ENCODE data around the gene SHC3.

Gene SHC3

DNA sequence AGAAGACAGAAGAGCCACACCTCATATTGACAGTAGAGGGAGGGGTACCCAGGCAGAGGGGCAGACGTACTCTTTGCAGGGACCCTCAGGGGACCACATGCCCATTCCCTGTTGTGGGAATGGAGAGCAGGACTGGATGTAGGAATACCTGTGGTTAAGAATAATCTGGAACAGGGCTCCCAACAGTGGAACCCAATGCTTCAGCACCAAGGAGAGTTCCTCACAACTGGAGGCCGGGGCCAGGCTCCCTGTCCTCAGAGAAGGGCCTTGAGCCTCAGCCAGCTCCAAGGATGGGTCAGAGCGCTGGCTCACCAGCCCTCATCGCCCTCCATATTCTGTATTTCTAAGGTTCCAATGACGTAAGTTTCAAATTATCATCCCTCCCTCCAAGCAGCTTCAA lies 7.4 kb upstream of the SHC3 start:
- no peak for DNase-seq

DNA sequence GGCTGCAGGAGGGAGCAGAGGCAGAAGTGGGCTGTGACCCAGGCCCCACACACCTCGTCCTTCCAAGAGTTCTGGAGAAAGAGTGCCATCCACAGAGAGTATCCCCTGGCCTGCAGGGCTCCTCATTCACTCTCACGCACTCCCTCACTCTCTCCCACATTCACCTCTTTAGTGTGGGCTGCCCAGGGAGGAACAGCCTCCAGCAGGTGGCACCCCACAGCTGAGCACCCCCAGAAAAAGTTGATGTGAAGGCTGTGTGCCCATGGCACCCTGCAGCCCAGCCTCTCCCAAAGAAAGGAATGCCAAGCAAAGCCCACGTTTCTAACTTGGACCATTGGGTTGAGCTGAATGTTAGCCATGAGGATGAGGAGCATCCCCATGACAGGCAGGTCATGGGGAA lies 4.5 kb upstream of the SHC3 start:
- no peak for DNase-seq

DNA sequence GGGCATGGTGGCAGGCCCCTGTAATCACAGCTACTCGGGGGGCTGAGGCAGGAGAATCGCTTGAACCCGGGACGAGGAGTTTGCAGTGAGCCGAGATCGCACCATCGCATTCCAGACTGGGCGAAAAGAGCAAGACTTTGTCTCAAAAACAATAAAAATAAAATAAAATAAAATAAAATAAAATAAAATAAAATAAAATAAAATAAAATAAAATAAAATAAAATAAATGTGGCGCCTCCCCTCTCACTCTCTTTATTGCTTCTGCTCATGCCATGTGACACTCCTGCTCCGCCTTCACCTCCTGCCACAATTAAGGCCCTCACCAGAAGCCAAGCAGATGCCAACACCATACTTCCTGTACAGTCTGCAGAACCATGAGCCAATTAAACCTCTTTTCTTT lies 3.8 kb upstream of the SHC3 start:
- no peak for DNase-seq

DNA sequence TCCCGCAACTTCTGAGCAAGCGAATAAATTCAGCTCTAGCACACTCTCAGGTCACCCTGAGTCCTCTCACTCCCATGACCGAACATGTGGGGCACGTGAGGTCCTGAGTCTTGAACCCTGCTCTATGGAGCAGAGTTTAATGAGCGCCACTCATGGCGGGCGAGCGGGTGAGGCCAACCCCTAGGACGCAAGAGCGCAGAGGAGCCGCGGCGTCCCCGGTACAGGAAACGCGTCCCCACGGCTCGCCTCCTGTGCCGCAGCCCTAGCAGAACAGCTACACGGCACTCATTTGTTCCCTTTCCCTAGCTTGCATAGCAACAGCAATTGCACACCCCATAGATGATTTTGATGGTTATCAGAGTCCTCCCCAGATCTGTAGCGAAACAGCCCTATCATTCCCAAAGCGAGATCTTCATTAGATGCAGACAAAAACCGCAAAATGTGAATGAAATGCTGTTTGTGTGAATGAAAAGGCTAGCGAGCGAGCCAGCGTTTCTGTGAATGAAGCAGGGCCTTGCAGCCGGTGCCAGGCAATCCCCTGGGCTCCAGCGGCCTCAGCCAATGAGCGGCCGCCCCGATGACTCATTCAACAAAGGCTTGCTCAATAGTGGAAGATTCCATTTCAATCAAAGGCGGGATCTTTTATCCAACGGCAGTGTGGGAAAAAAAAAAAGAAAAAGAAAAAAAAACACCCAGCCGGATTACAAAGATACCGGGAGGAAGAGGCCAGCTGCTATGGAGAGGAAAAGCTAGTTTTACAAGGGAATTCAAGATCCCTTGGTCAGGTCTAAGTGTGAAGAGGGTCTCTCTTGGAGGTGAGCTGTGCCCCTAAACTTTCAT lies 1.5 kb upstream of the SHC3 start:
- peak; percentile 87 for DNase-seq

DNA sequence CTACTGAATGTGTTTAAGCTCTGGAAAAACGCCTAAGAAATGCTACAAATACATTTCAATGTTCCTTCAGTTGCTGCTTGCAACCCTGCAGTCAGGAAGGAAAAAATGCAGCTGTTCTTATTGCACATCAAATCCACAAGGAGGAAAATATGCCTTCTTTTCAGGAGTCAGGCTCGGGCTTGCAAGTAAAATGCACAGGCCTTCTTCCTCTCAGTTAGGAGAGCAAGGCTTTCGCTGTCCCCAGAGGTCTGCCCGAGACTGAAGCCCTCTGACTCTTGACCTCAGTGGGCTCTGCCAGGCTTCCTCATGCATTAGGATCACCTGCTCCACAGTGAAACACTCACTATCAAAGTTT lies 899 bp upstream of the SHC3 start:
- DNase-seq = no peak

DNA sequence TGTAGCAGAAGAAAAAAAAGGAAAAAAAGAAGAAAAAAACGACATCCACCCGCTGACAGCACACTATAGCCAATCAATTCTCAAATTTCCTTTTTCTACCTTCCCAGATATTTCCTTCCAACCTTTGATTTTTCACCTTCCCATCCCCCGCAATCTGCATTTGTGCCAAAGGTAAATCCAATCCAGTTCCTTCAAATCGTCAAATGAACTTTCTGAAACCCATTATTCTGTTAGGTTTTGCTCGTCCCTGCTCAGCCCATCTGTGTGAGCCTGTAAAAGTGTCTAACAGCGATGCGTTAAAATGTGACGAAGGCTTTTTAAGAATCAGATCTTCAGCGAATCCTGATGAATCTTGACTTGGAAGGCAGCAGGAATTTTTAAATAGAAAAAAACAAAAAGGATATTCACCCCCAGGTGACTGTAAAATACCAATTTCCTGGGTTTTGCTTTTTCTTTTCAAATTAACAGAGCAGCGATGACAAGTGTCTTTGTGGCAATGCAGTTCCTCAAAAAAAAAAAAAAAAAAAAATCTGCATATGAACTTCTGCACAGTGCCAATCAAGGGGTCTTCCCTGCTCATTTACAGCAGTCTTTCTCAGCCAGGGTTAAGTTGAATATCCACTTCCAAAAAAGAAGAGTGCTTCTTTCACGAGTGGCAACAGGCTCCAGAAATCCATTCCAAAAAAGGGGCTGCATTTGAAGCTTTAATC lies 367 bp upstream of the SHC3 start:
- no peak for DNase-seq

DNA sequence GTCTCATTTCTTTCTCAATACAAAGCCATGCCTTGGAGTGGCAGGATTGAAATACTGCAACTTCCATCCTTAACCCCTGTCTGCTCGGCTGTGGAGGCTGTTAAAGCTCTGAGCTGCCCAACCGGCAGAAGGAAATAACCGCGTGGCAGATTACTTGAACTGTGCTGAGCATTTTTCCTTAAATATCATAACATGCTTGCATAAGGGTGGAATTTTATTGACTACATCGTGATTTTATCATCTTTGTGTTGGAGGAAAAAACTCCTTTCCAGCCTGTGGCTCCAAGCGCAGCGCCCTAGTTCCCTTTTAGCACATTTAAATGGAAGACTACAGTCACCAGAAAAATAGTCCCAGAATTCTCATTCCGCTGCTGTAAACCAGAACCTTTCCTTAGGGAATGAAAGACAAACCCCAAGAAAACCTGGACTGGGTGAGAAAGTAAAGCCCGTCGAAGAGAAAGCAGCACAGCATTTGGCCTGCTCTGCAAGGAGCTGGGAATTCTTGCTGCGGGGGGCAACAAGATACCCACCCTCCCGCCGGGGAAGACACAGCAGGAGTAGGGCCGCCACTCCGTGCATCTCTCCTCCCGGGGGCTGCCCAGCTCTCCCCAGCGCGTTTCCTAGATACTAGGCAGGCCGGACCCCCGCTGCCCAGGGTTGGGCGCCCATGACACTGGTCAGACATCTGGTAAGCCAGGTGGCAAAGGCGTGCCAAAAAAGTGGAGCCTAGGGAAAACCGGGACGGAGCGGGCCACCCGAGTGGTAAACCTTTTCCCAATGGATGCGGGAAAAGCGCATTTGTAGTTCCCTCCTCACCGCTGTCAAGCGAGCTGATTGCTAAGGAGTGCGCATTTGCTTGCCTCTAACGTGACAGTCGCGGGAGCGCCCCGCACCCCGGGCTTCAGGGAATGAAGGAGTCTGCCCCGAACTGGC lies 1.3 kb downstream of the SHC3 start:
- DNase-seq = no peak

DNA sequence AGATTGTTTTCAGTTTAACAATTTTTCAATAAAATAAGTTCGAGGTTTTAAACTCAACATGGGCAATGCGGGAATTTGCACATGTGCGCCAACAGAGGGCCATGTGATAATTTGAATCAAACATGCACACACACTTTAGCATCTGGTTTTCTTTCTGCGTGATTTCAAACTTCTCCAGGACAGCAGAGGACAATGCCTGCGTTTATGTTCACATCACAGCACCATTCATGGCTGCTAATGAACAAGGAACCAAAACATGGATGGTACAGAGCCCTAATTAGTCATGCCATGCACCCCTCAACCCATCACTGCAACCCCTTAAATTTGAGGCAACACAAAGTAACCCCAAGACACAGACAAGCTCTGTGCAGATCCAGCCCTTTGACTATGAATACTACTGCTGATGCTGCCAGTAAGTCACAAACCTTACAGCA lies 2.8 kb downstream of the SHC3 start:
- DNase-seq = no peak

DNA sequence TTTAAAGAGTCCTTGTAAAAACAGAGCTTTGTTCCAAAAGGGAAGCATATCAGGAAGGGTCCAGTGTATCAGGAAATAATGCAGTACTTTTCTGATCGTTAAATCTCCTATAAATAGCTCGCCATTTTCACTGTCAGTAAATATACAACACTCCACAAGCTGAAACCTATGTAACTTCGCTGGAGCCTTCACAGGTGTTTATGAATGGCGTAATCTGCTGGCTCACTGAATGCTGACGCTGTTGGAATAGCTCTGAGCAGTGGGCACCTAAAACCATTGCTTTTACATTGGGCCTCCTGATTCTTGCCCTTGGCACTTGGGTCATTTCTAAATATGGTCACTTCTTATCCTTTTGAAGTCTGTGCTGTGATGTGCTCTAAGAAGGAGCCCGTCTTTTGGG lies 4.3 kb downstream of the SHC3 start:
- DNase-seq = no peak

DNA sequence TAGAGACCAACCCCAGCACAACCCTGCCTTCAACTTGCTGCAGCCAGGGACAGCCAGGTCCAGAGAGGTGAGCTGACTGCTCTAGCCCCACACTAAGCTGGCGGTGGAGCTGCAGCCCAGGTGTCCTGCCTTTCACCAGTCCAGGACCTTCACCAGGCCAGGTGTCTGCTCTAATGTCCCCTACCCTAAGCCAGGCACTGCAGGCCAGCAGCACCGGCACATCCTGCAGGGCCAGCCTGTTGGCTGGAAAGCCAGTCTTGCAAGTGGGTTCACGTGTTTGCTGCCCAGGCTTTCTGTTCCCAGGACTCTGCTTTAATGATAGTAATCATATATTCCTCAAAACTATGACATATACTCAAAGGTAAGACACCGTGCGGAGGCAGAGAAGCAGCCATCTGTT lies 5.5 kb downstream of the SHC3 start:
- DNase-seq = no peak

DNA sequence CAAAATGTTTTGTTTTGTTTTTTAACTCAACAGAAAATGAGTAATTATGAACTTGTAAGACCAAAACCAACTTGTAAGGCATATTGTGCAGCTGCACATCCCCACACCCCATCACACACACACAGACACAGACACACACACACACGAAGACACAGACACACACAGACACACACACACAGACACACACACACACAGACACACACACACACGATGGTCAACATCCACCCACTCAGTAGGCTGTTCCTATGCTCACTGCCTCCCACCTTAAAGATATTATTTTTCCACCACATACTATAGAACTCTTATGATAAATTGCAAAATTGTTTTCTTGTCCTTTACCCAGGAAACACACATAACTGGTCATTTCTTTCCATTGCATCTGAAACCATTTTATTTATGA lies 6.2 kb downstream of the SHC3 start:
- DNase-seq = no peak

DNA sequence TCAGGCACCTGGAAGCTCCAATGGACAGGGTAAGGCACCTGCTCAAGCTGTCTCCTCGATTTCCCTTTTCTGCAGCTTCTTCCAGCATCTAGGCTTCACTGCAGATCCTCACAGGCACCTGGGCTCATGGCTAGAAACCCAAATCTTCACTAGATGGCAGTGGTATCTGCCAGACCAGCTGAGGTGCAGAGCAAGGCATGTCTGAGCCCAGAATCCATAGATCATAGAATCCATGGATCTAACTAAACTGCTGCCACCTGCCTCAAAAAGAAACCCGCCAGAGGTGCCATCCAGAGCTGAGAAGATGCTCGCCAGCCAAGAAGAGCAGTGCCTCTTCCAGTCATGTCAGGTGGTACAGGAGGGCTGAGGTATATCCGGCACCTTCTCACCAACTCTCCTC lies 6.9 kb downstream of the SHC3 start:
- no peak for DNase-seq

DNA sequence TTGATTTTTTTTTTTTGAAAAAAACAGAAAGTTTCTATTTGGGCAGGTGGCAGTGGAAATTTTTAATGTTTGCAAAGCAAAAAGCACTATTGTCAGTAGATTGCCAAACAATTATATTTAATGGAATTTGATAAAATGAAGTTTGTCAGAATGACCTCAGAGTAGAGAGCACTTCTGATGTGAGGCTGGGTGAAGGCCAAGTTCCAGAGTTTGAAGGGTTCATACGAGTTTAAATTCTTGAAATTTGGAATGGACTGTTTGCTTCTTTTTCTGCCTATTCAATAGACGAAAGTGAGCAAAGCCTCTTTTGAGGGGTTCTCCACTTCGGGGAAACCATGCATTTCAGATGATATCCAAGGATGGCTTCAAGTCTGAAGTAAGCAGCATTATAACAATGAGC lies 7.4 kb downstream of the SHC3 start:
- DNase-seq = no peak

DNA sequence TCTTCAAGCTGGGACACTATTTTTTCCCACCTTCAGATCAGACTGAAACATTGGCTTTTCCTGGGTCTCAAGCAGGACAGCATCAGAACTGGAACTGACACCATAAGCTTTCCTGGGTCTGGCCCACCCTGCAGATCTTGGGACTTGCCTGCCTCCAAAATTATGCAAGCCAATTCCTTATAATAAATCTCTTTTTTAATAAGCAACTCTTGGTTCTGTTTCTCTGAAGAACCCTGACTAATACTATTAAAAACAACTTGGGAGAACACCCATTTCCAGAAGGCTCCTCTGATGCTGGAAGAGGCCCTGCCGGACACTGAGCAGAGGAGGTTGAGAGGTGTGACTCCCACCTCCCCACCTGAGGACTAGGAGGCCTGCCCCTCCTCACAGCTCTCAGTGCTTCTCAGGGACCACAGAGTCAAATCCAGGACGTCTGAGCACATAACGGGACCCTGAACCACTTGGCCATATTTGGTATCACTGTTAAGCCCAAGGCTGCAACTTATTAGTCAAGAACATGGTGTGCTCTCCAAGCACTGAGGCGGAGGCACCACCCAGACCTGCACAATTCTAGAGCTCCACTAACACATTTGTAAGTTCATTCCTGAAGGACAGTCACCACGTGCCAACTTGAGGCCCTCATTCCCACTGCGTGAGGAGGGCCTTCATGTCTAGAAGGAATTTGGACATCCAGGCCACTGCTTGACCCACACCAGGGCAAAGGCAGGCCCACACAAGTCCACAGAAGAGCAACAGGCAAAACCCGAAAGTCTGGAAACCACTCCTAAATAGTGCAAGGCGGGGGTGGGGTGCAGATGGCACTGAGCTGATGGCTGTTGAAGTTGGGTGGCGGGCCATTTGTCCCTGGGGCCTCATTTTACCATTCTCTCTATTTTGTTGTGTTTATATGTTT lies 9.5 kb downstream of the SHC3 start:
- no peak for DNase-seq

DNA sequence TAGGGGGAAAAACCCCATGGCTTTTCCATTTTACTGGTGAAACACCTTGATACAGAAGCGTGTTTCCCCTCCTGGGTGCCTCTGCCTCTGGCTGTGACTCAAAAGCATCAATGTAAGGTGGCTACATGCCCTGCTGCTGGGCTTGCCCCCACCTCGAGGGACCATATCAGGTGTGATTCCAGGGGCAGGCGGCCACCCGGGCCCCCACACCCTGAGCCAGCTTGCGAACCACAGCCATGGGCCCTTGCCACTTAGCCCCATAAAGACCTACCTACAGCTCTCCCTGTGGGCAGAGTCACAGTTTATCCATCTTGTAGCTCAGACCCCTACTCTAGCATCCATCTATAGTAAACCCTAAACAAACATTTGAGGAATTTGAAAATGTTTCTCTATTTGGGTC lies 10.8 kb downstream of the SHC3 start:
- no peak for DNase-seq

DNA sequence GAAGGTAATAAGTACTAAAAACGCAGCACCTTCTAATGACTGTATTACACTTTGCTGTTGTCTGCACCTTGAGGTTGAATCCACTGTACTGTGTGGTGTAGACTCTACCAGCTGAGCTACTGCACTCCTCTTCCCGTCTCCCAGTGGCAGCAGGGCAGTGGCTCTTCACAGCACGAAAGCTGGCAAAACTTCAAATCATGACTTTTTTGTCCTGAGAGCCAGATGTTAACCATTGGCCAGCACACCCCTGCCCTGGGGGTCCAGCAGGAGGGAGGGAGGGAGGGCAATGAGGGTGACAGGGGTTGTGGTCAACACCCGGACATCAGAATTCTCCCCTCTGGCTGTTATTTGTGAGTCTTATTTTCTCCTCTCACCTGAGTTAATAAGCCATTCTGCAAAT lies 11.8 kb downstream of the SHC3 start:
- no peak for DNase-seq

DNA sequence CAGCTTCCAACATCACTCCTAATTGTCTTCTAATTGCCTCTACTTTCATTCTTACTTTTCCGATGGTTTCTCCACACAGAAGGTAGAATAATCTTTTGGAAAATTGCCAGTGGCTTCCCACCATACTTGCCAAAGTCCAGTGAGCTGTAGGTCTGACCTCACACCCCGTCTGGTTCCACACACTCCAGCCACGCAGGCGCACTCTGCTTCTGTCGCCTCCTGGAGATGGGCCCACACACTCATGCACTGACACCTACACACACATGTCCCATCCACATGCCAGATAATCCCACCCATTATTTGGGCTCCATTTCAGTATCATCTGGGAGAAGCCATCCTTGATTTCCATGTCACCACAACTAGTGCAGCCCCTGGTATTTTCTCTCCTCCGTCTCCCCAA lies 12.7 kb downstream of the SHC3 start:
- no peak for DNase-seq

DNA sequence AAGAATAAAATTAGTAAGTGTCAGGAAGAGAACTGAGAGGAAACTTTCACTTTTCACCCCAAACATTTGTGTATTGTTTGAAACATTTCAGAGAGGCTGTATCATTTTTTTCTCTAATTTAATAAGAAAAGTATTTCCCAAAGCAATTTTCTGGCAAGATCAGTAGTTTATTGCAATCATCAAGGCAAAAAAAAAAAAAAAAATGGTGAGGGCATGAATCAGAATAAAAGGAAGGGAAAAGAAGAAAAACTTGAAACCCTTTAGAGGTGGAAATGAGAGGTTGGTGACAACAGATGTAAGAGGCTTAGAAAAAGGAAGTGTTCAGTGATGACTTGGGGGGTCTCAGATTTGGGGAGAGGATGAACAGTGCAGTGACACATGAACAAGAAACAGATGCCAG lies 13.3 kb downstream of the SHC3 start:
- DNase-seq = no peak

DNA sequence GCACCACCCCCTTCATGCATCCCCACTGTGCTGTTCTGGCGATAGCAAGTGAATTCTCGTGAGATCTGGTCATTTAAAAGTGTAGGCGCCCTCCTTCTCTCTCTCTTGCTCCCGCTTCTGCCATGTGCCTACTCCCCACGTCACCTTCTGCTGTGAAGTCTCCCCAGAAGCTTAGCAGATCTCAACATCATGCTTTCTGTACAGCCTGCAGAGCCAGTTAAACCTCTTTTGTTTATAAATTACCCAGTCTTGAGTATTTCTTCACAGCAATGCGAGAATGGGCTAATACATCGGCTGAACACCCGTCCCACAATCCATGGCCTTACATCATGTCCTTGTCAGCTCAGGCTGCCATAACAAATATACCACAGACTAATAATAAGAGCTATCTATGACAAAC lies 17.4 kb downstream of the SHC3 start:
- DNase-seq = no peak

DNA sequence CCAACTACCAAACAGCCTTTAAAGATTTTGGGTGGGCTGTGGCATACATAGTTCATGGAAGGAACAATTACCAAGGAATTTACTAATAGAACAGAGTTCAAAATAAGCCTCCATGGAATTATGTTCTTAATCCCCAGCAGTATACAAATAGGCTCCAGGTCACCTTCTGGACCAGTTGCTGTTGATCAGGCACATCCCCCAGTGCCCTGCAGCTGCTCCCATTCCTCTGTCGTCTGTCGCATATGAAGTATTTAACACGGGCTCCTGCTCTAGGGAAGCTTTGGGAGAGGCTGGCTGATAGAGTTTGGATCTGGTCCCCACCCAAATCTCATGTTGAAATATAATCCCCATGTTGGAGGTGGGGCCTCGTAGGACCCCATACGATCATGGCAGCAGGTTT lies 17.8 kb downstream of the SHC3 start:
- DNase-seq = no peak

DNA sequence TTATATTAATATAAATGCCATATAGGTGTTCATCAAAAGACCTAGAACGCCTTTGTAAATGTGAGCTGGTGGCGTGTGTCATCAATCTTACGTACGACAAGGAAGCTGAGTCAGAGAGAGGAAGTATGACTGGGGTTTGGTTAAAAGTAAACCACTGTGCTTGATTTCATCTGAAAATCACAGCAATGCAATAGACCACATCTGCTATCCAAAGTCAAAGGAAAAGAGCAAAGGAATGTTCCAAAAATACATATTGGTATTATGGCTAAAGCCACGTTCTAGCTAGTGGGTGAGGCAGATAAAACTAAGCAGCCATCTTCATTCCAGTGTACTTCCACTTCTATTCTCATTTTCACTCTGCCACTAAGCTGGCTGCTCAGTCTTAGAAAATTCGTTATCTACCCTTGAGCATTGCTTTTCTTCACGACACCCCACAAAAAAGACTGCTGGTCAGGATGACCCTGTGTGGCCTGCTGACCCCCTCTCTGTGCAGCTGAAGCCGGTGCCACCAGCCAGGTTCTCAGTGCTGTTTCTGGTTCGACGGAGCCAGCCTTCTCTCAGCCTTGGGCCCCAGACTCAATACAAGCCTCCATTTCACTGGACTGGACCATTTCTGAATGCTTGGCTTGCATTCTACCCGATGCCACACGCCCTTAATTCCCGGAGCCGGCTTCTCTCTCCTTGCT lies 23.8 kb downstream of the SHC3 start:
- DNase-seq = no peak

DNA sequence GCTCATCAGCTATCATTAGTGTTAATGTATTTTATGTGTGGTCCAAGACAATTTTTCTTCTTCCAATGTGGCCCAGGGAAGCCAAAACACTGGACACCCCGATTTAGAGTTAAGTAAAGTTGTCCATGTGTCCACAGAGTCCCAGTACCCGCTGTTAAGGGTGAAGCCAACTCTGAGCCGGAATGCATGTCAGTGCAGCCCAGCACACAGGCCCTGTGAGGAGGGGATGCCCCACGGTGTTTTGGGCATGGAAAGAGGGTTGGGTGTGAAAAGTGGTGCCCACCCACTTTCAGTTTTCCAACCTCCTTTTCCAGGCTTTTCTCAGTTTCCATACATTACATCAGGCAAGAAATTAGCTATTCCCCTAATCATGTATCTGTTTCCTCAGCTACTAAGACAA lies 24.4 kb downstream of the SHC3 start:
- no peak for DNase-seq
